Esophagus muscularis mucosa (tissue), 3 donors: ENCODE data around the gene TTLL5.

Experiments
- POLR2A ChIP-seq: fragments of 450-650 bp; IDR thresholded peaks from one replicate; pipeline ENCODE4 v1.6.1; 2017; ENCODE audit warnings: antibody characterized with exemption, moderate library complexity, mild to moderate bottlenecking, low read depth
- TF ChIP-seq, protein P1 (sequence below), 3 experiments: fragments of 200-600 bp in 2 of 3; fragments of 450-650 bp in 1 of 3; sonication (generic) in 2 of 3; IDR thresholded peaks; one replicate each; pipeline ENCODE4 v1.5.1; 2017 to 2019; ENCODE audit warnings: antibody characterized with exemption in 3 of 3, mild to moderate bottlenecking in 2 of 3, moderate library complexity in 1 of 3

- TF ChIP-seq, protein P1, sequence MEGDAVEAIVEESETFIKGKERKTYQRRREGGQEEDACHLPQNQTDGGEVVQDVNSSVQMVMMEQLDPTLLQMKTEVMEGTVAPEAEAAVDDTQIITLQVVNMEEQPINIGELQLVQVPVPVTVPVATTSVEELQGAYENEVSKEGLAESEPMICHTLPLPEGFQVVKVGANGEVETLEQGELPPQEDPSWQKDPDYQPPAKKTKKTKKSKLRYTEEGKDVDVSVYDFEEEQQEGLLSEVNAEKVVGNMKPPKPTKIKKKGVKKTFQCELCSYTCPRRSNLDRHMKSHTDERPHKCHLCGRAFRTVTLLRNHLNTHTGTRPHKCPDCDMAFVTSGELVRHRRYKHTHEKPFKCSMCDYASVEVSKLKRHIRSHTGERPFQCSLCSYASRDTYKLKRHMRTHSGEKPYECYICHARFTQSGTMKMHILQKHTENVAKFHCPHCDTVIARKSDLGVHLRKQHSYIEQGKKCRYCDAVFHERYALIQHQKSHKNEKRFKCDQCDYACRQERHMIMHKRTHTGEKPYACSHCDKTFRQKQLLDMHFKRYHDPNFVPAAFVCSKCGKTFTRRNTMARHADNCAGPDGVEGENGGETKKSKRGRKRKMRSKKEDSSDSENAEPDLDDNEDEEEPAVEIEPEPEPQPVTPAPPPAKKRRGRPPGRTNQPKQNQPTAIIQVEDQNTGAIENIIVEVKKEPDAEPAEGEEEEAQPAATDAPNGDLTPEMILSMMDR (IDR thresholded peaks at IDR 0.05) = no peak
- TF ChIP-seq POLR2A = no peak
These were observed 170.4 kb downstream of the TTLL5 start for GRCh38 chr14:75831455-75831854.
